SH-SY5Y (cell line): ENCODE data around the gene ZNF518A.

Experiments used
- GATA2 ChIP-seq: IDR thresholded peaks from 2 replicates; pipeline ENCODE4 v1.6.1; 2011; ENCODE audit warnings: mild to moderate bottlenecking, low read depth, low read length
- GATA3 ChIP-seq: IDR thresholded peaks from 2 replicates; pipeline ENCODE4 v1.6.1; 2011; ENCODE audit warnings: low read depth, mild to moderate bottlenecking, low read length, moderate library complexity

ZNF518A gene, protein sequence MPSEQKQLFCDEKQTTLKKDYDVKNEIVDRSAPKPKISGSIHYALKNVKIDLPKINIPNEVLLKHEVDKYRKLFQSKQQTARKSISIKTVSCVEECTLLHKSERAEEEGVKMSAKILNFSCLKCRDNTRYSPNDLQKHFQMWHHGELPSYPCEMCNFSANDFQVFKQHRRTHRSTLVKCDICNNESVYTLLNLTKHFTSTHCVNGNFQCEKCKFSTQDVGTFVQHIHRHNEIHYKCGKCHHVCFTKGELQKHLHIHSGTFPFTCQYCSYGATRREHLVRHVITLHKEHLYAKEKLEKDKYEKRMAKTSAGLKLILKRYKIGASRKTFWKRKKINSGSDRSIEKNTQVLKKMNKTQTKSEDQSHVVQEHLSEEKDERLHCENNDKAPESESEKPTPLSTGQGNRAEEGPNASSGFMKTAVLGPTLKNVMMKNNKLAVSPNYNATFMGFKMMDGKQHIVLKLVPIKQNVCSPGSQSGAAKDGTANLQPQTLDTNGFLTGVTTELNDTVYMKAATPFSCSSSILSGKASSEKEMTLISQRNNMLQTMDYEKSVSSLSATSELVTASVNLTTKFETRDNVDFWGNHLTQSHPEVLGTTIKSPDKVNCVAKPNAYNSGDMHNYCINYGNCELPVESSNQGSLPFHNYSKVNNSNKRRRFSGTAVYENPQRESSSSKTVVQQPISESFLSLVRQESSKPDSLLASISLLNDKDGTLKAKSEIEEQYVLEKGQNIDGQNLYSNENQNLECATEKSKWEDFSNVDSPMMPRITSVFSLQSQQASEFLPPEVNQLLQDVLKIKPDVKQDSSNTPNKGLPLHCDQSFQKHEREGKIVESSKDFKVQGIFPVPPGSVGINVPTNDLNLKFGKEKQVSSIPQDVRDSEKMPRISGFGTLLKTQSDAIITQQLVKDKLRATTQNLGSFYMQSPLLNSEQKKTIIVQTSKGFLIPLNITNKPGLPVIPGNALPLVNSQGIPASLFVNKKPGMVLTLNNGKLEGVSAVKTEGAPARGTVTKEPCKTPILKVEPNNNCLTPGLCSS (N-terminal part only)

GRCh38 chr10:96129387-96130325, at the start of gene ZNF518A:
ZNF518A (plus strand) TSS chr10:96130297; CDS start chr10:96156323, 26,026 bp downstream.
- TF ChIP-seq GATA3 (no peak), GATA2 (no peak)

GRCh38 chr10:96082153-96082552, 47.9 kb upstream of the ZNF518A start:
- TF ChIP-seq GATA2, result no peak
- TF ChIP-seq GATA3, result no peak

- no peak for TF ChIP-seq GATA3
- TF ChIP-seq GATA2, result no peak
Measured at GRCh38 chr10:96082748-96083147, 47.3 kb upstream of the ZNF518A start.

GRCh38 chr10:96089116-96089515, 41.0 kb upstream of the ZNF518A start:
- TF ChIP-seq GATA2, result no peak
- TF ChIP-seq GATA3, result no peak

GRCh38 chr10:96089670-96090462, 40.2 kb upstream of the ZNF518A start:
- TF ChIP-seq GATA2 (no peak), GATA3 (no peak)

DNA sequence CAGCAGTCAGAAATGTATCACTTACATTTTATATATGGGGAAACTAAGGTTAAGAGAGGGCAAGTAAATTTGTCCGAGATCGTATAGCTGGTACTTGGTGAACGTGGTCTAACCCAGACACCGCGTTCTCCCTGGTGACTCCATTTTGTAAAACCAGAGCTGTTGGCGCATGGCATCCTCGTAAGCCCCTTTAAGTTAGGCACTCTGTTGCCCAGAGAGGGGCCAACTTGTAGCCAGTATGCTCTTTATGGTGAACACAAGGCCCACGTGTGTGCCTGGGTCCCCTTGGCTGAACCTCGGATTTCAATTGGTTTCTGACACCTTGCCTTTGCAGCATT, 39.7 kb upstream of the ZNF518A start:
- TF ChIP-seq GATA2 (no peak), GATA3 (no peak)

DNA sequence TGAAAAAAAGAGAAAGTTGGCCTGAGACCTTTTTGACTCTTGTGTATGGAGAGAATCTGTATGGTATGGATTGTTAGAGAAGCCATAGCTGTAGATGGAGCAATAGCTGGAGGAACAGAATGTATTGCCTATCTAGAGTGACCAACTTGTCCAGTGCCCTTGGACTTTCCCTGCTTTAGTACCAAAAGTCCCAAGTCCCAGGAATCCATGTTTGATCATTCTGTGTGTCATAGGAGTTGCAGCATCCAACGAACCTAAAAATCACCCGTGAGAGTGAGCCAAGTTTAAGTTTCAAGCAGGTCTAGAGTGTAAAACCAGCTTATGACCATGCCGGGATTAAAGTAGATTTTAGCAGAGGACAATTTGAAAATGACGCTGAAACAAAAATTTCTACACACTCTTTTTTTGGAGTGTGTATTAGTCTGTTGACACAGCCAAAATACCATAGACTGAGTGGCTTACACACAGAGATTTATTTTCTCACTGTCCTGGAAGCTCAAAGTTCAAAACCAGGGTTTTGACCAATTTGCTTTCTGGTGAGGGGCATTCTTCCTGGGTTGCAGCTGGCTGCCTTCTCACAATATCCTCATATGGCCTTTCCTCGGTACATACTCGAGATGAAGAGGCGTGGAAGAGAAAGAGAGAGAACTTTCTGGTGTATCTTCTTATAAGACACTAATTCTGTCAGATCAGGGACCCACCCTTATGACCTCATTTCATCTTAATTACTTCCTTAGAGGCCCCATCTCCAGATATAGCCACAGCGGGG, 36.9 kb upstream of the ZNF518A start:
- no peak for TF ChIP-seq GATA2
- no peak for TF ChIP-seq GATA3

GRCh38 chr10:96093948-96094347, 36.1 kb upstream of the ZNF518A start:
- TF ChIP-seq GATA3 (no peak), GATA2 (no peak)

- TF ChIP-seq GATA2, result no peak
- no peak for TF ChIP-seq GATA3
Measured at GRCh38 chr10:96096958-96097357, 33.1 kb upstream of the ZNF518A start.

GRCh38 chr10:96097865-96098264, 32.2 kb upstream of the ZNF518A start:
- TF ChIP-seq GATA2, result no peak
- no peak for TF ChIP-seq GATA3

DNA sequence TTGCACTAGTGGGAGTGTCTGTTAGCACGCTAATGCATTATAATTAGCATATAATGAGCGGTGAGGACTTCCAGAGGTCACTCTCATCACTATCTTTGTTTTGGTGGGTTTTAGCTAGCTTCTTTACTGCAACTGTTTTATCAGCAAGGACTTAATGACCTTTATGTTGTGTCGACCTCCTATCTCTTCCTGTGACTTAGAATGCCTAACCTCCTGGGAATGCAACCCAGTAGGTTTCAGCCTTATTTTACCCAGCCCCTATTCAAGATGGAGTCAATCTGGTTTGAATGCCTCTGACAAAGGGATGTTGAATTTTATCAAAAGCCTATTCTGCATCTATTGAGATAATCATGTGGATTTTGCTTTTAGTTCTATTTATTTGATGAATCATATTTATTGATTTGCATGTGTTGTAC, 22.5 kb upstream of the ZNF518A start:
- TF ChIP-seq GATA3, result no peak

DNA sequence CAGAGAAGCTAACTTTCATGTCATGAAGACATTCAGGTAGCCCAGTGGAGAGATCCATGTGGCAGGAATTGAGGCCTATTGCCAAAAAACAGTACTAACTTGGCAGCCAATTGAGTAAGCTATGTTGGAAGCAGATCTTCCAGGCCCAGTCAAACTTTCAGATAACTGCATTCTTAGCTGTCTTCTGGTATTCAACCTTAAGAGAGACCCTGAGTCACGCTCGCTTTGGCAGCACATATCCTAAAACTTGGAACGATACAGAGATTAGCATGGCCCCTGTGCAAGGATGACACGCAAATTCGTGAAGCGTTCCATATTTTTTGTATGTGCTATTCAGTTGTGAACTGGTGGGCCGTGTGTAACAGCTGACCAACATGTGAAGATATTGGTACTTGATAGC, 17.6 kb upstream of the ZNF518A start:
- TF ChIP-seq GATA3 (no peak), GATA2 (no peak)
